ENCODE data around the gene TCP11L2. TPM values are rescaled to one million over a fixed set of nuclear protein-coding genes. Genes with fewer than 3 reads are reported as not detected.
"Not testable (repeated sequence)": the region's sequence is repeated elsewhere in the genome, so short reads cannot be mapped to it uniquely, and the experiment has no call there.

Gene TCP11L2
- total and polyA plus RNA-seq, 3 experiments from 2014 or later: 11.8 to 19.3 (median 13.0) TPM

- peaks cover 16% of the 10 kb centered on the region for H3K36me3 ChIP-seq (ENCODE audit: insufficient read depth, low read length)
- H3K27ac Mint-ChIP-seq: peak overlapping the region in 7 of 8 donors; percentile 4 to 88 (median 64)
- DNase-seq: no peak
- H3K4me3 ChIP-seq (ENCODE audit: low read length): no peak overlapping the region
- CTCF ChIA-PET: interaction anchor here (1.0 kb wide), 1 partner anchor 83 kb away, joined by 3 read pairs; no protein-coding TSS in a partner anchor
- peaks cover 36% of the 10 kb centered on the region for H3K4me1 ChIP-seq (ENCODE audit: insufficient read depth, low read length)
- H3K4me1 Mint-ChIP-seq: peaks cover 50 to 68% (median 65%) of the 10 kb centered on the region in 3 donors
- POLR2A ChIA-PET: no interaction called here
- H3K27ac ChIP-seq (ENCODE audit: low read depth, low read length): no peak overlapping the region
- H3K36me3 Mint-ChIP-seq: peaks cover 5 to 66% (median 12%) of the 10 kb centered on the region in 3 donors
- no peaks in the 10 kb centered on the region for H3K27me3 Mint-ChIP-seq
- no peaks in the 10 kb centered on the region for H3K27me3 ChIP-seq (ENCODE audit: insufficient read depth, low read length, poor library complexity, severe bottlenecking)
- no peaks in the 10 kb centered on the region for H3K9me3 ChIP-seq (ENCODE audit: low read length)
- H3K9me3 Mint-ChIP-seq: no peaks in the 10 kb centered on the region
- no peak overlapping the region for H3K4me3 Mint-ChIP-seq
Observed at GRCh38 chr12:106309671-106310505, 7.4 kb downstream of the TCP11L2 start.

- CTCF ChIA-PET: interaction anchor here (0.8 to 1.0 kb wide), 2 partner anchors 15 to 83 kb away, joined by 3 read pairs; no protein-coding TSS in a partner anchor
- no peaks in the 10 kb centered on the region for H3K9me3 ChIP-seq (ENCODE audit: low read length)
- POLR2A ChIA-PET: no interaction called here
- Mint-ChIP-seq H3K36me3 (peaks cover 12 to 71% (median 19%) of the 10 kb centered on the region in 3 donors), H3K27me3 (peaks cover 0 to 1% of the 10 kb centered on the region in 2 donors), H3K27ac (peak overlapping the region in 4 of 8 donors; percentile 64 to 88 (median 75)), H3K4me3 (no peak overlapping the region), H3K9me3 (no peaks in the 10 kb centered on the region), H3K4me1 (peaks cover 42 to 65% (median 64%) of the 10 kb centered on the region in 3 donors)
- H3K4me1 ChIP-seq (ENCODE audit: insufficient read depth, low read length): peaks cover 28% of the 10 kb centered on the region
- H3K27ac ChIP-seq (ENCODE audit: low read depth, low read length): no peak overlapping the region
- H3K27me3 ChIP-seq (ENCODE audit: insufficient read depth, low read length, poor library complexity, severe bottlenecking): no peaks in the 10 kb centered on the region
- no peak for DNase-seq
- no peak overlapping the region for H3K4me3 ChIP-seq (ENCODE audit: low read length)
- H3K36me3 ChIP-seq (ENCODE audit: insufficient read depth, low read length): peaks cover 21% of the 10 kb centered on the region
Observed at GRCh38 chr12:106310687-106311086, 8.2 kb downstream of the TCP11L2 start.

- peaks cover 14 to 73% (median 22%) of the 10 kb centered on the region in 3 donors for H3K36me3 Mint-ChIP-seq
- no peak for DNase-seq
- POLR2A ChIA-PET: no interaction called here
- H3K9me3 Mint-ChIP-seq: no peaks in the 10 kb centered on the region
- Histone ChIP-seq H3K9me3 (ENCODE audit: low read length) (no peaks in the 10 kb centered on the region), H3K36me3 (ENCODE audit: insufficient read depth, low read length) (peaks cover 25% of the 10 kb centered on the region), H3K4me3 (ENCODE audit: low read length) (no peak overlapping the region), H3K4me1 (ENCODE audit: insufficient read depth, low read length) (peaks cover 23% of the 10 kb centered on the region), H3K27ac (ENCODE audit: low read depth, low read length) (no peak overlapping the region), H3K27me3 (ENCODE audit: insufficient read depth, low read length, poor library complexity, severe bottlenecking) (no peaks in the 10 kb centered on the region)
- peaks cover 38 to 62% (median 59%) of the 10 kb centered on the region in 3 donors for H3K4me1 Mint-ChIP-seq
- CTCF ChIA-PET: interaction anchor here (0.8 kb wide), 1 partner anchor 16 kb away, joined by 3 read pairs; no protein-coding TSS in a partner anchor
- H3K27me3 Mint-ChIP-seq: peaks cover 0 to 1% of the 10 kb centered on the region in 2 donors
- H3K27ac Mint-ChIP-seq: peak overlapping the region in 5 of 8 donors; percentile 17 to 80 (median 65)
- H3K4me3 Mint-ChIP-seq: no peak overlapping the region
Observed at GRCh38 chr12:106311139-106311538, 8.6 kb downstream of the TCP11L2 start.

- H3K27me3 Mint-ChIP-seq; CTCF ChIA-PET; H3K27me3 ChIP-seq (ENCODE audit: insufficient read depth, low read length, poor library complexity, severe bottlenecking); H3K9me3 Mint-ChIP-seq; H3K27ac ChIP-seq (ENCODE audit: low read depth, low read length); DNase-seq; H3K9me3 ChIP-seq (ENCODE audit: low read length); POLR2A ChIA-PET; H3K4me3 ChIP-seq (ENCODE audit: low read length); H3K4me3 Mint-ChIP-seq; H3K4me1 ChIP-seq (ENCODE audit: insufficient read depth, low read length): not testable (repeated sequence)
- Mint-ChIP-seq H3K27ac (peak overlapping the region in 1 of 8 donors; percentile 50), H3K36me3 (peaks cover 25 to 81% (median 32%) of the 10 kb centered on the region in 3 donors), H3K4me1 (peaks cover 26 to 43% (median 38%) of the 10 kb centered on the region in 3 donors)
- H3K36me3 ChIP-seq (ENCODE audit: insufficient read depth, low read length): peaks cover 31% of the 10 kb centered on the region
Observed at GRCh38 chr12:106313413-106313812, 10.9 kb downstream of the TCP11L2 start.

- Mint-ChIP-seq H3K4me1 (peaks cover 11 to 25% (median 18%) of the 10 kb centered on the region in 3 donors), H3K36me3 (peaks cover 25 to 84% (median 38%) of the 10 kb centered on the region in 3 donors), H3K9me3 (no peaks in the 10 kb centered on the region), H3K4me3 (no peak overlapping the region), H3K27ac (peak overlapping the region in 2 of 8 donors; percentile 2 to 41), H3K27me3 (peaks cover 0 to 1% of the 10 kb centered on the region in 2 donors)
- H3K36me3 ChIP-seq (ENCODE audit: insufficient read depth, low read length): peaks cover 37% of the 10 kb centered on the region
- no peak overlapping the region for H3K27ac ChIP-seq (ENCODE audit: low read depth, low read length)
- no peaks in the 10 kb centered on the region for H3K4me1 ChIP-seq (ENCODE audit: insufficient read depth, low read length)
- DNase-seq: no peak
- CTCF ChIA-PET: interaction anchor here (1.5 kb wide), 1 partner anchor 42 kb away, joined by 3 read pairs; the partner anchor contains the start of gene POLR3B
- no peak overlapping the region for H3K4me3 ChIP-seq (ENCODE audit: low read length)
- no peaks in the 10 kb centered on the region for H3K27me3 ChIP-seq (ENCODE audit: insufficient read depth, low read length, poor library complexity, severe bottlenecking)
- H3K9me3 ChIP-seq (ENCODE audit: low read length): no peaks in the 10 kb centered on the region
- POLR2A ChIA-PET: interaction anchor here (0.6 kb wide), 1 partner anchor 10 kb away, joined by 4 read pairs; no protein-coding TSS in a partner anchor
Observed at GRCh38 chr12:106315523-106315922, 13.0 kb downstream of the TCP11L2 start.

- Mint-ChIP-seq H3K9me3 (no peaks in the 10 kb centered on the region), H3K4me3 (no peak overlapping the region), H3K36me3 (peaks cover 27 to 86% (median 45%) of the 10 kb centered on the region in 3 donors), H3K27me3 (peaks cover 0 to 1% of the 10 kb centered on the region in 2 donors), H3K4me1 (peaks cover 5 to 13% (median 6%) of the 10 kb centered on the region in 3 donors), H3K27ac (no peak overlapping the region)
- no peaks in the 10 kb centered on the region for H3K9me3 ChIP-seq (ENCODE audit: low read length)
- H3K36me3 ChIP-seq (ENCODE audit: insufficient read depth, low read length): peaks cover 40% of the 10 kb centered on the region
- no peak overlapping the region for H3K27ac ChIP-seq (ENCODE audit: low read depth, low read length)
- DNase-seq: no peak
- POLR2A ChIA-PET: no interaction called here
- no peaks in the 10 kb centered on the region for H3K27me3 ChIP-seq (ENCODE audit: insufficient read depth, low read length, poor library complexity, severe bottlenecking)
- CTCF ChIA-PET: interaction anchor here (1.1 kb wide), 1 partner anchor 94 kb away, joined by 3 read pairs; no protein-coding TSS in a partner anchor
- H3K4me3 ChIP-seq (ENCODE audit: low read length): no peak overlapping the region
- no peaks in the 10 kb centered on the region for H3K4me1 ChIP-seq (ENCODE audit: insufficient read depth, low read length)
Observed at GRCh38 chr12:106317406-106318082, 15.0 kb downstream of the TCP11L2 start.

GRCh38 chr12:106321139-106321850 is 18.8 kb downstream of the TCP11L2 start:
- Mint-ChIP-seq H3K27ac (peak overlapping the region in 1 of 8 donors; percentile 7), H3K27me3 (no peaks in the 10 kb centered on the region), H3K4me3 (no peak overlapping the region), H3K36me3 (peaks cover 24 to 92% (median 49%) of the 10 kb centered on the region in 3 donors), H3K9me3 (no peaks in the 10 kb centered on the region), H3K4me1 (peaks cover 0 to 8% (median 6%) of the 10 kb centered on the region in 3 donors)
- POLR2A ChIA-PET: no interaction called here
- Histone ChIP-seq H3K27ac (ENCODE audit: low read depth, low read length) (no peak overlapping the region), H3K9me3 (ENCODE audit: low read length) (no peaks in the 10 kb centered on the region), H3K4me1 (ENCODE audit: insufficient read depth, low read length) (no peaks in the 10 kb centered on the region), H3K36me3 (ENCODE audit: insufficient read depth, low read length) (peaks cover 48% of the 10 kb centered on the region), H3K4me3 (ENCODE audit: low read length) (no peak overlapping the region), H3K27me3 (ENCODE audit: insufficient read depth, low read length, poor library complexity, severe bottlenecking) (no peaks in the 10 kb centered on the region)
- CTCF ChIA-PET: interaction anchor here (1.1 to 1.3 kb wide), 3 partner anchors 24 to 97 kb away, joined by 3 read pairs; no protein-coding TSS in a partner anchor
- DNase-seq: no peak
